IgD-negative memory B cell (primary cell): Measurements from ENCODE around the gene C19orf53. TPM values are rescaled to one million over a fixed set of nuclear protein-coding genes. Genes with fewer than 3 reads are reported as not detected.
A peak's percentile ranks its signal among the peaks of the same experiment; 100 is the strongest.

ENCODE experiments used
- H3K27ac Mint-ChIP-seq, 3 donors: one replicate each; pipeline ENCODE4 v1.8.0; 2020 to 2022; ENCODE audit warnings: mild to moderate bottlenecking in 3 of 3, mixed read lengths in 3 of 3, moderate library complexity in 1 of 3
- H3K27me3 Mint-ChIP-seq: one replicate; pipeline ENCODE4 v1.8.0; 2021; ENCODE audit warnings: mixed read lengths
- H3K36me3 Mint-ChIP-seq: one replicate; pipeline ENCODE4 v1.8.0; 2020; ENCODE audit warnings: mild to moderate bottlenecking, mixed read lengths
- H3K4me1 Mint-ChIP-seq, 3 donors: one replicate each; pipeline ENCODE4 v1.8.0; 2020 to 2022; ENCODE audit warnings: mixed read lengths in 3 of 3, mild to moderate bottlenecking in 1 of 3
- H3K4me3 Mint-ChIP-seq, 4 donors: one replicate each; pipeline ENCODE4 v1.8.0; 2020 to 2022; ENCODE audit warnings: mild to moderate bottlenecking in 4 of 4, mixed read lengths in 4 of 4, moderate library complexity in 3 of 4
- H3K9me3 Mint-ChIP-seq, 3 donors: one replicate each; pipeline ENCODE4 v1.8.0; 2020 to 2021; ENCODE audit warnings: mixed read lengths in 3 of 3, mild to moderate bottlenecking in 1 of 3
- polyA plus RNA-seq: library from polyadenylated mRNA; unstranded; fragments of 300-500 nt; fragmentation: Illumina TruSeq; gene quantifications from one replicate; pipeline ENCODE4 v1.2.3, GENCODE V29; 2021

Gene C19orf53
- polyA plus RNA-seq, 1 donor from 2014 or later = 208 TPM

- Mint-ChIP-seq H3K27me3 (no peaks in the 10 kb centered on the region), H3K36me3 (peaks cover 4% of the 10 kb centered on the region), H3K27ac (no peak overlapping the region), H3K9me3 (no peaks in the 10 kb centered on the region), H3K4me1 (no peaks in the 10 kb centered on the region), H3K4me3 (no peak overlapping the region)
These were observed 45.0 kb downstream of the C19orf53 start for GRCh38 chr19:13819238-13819637.

- no peaks in the 10 kb centered on the region for H3K27me3 Mint-ChIP-seq
These were observed 47.0 kb downstream of the C19orf53 start for GRCh38 chr19:13821292-13821691.

GRCh38 chr19:13823256-13823655 lies 49.0 kb downstream of the C19orf53 start:
- Mint-ChIP-seq H3K4me1 (no peaks in the 10 kb centered on the region), H3K27ac (peak overlapping the region in 1 of 3 donors; percentile 77), H3K4me3 (no peak overlapping the region), H3K36me3 (peaks cover 5% of the 10 kb centered on the region), H3K9me3 (no peaks in the 10 kb centered on the region), H3K27me3 (no peaks in the 10 kb centered on the region)

More at GRCh38 chr19:13821292-13821691, 47.0 kb downstream of the C19orf53 start:
- H3K27ac Mint-ChIP-seq = no peak overlapping the region
- no peaks in the 10 kb centered on the region for H3K4me1 Mint-ChIP-seq
- no peak overlapping the region for H3K4me3 Mint-ChIP-seq
- H3K9me3 Mint-ChIP-seq = no peaks in the 10 kb centered on the region
- H3K36me3 Mint-ChIP-seq = peaks cover 7% of the 10 kb centered on the region

- Mint-ChIP-seq H3K27me3 (no peaks in the 10 kb centered on the region), H3K36me3 (peaks cover 4% of the 10 kb centered on the region), H3K9me3 (no peaks in the 10 kb centered on the region), H3K27ac (peak overlapping the region in 1 of 3 donors; percentile 77), H3K4me1 (no peaks in the 10 kb centered on the region), H3K4me3 (no peak overlapping the region)
These were observed 49.6 kb downstream of the C19orf53 start for GRCh38 chr19:13823901-13824300.

GRCh38 chr19:13824703-13825102 lies 50.4 kb downstream of the C19orf53 start:
- Mint-ChIP-seq H3K4me1 (no peaks in the 10 kb centered on the region), H3K9me3 (no peaks in the 10 kb centered on the region), H3K27me3 (no peaks in the 10 kb centered on the region), H3K4me3 (no peak overlapping the region), H3K27ac (no peak overlapping the region), H3K36me3 (peaks cover 4% of the 10 kb centered on the region)

- Mint-ChIP-seq H3K36me3 (peaks cover 4% of the 10 kb centered on the region), H3K4me1 (no peaks in the 10 kb centered on the region), H3K27me3 (no peaks in the 10 kb centered on the region), H3K27ac (no peak overlapping the region), H3K4me3 (peak overlapping the region in 1 of 4 donors; percentile 43), H3K9me3 (no peaks in the 10 kb centered on the region)
These were observed 51.5 kb downstream of the C19orf53 start for GRCh38 chr19:13825489-13826441.

- H3K36me3 Mint-ChIP-seq = peaks cover 4% of the 10 kb centered on the region
- H3K27ac Mint-ChIP-seq = no peak overlapping the region
- no peaks in the 10 kb centered on the region for H3K9me3 Mint-ChIP-seq
- no peaks in the 10 kb centered on the region for H3K27me3 Mint-ChIP-seq
- H3K4me1 Mint-ChIP-seq = no peaks in the 10 kb centered on the region
- no peak overlapping the region for H3K4me3 Mint-ChIP-seq
These were observed 52.5 kb downstream of the C19orf53 start for GRCh38 chr19:13826652-13827235.

- no peaks in the 10 kb centered on the region for H3K9me3 Mint-ChIP-seq
- no peaks in the 10 kb centered on the region for H3K4me1 Mint-ChIP-seq
- peak overlapping the region in 2 of 3 donors; percentile 12 to 32 for H3K27ac Mint-ChIP-seq
- no peaks in the 10 kb centered on the region for H3K27me3 Mint-ChIP-seq
- peak overlapping the region in 2 of 4 donors; percentile 3 to 5 for H3K4me3 Mint-ChIP-seq
- peaks cover 4% of the 10 kb centered on the region for H3K36me3 Mint-ChIP-seq
These were observed 53.4 kb downstream of the C19orf53 start for GRCh38 chr19:13827656-13828055.

Other genes with a start within 250 kb of the C19orf53 start
- 17.6 TPM for gene MRI1, start 9.9 kb upstream of the C19orf53 start, polyA plus RNA-seq
- gene ZSWIM4, start 21.0 kb downstream of the C19orf53 start, polyA plus RNA-seq = 1.2 TPM
- gene NANOS3, start 102.7 kb downstream of the C19orf53 start, polyA plus RNA-seq = not detected
- not detected for gene BRME1, start 131.7 kb downstream of the C19orf53 start, polyA plus RNA-seq
- gene CC2D1A, start 131.7 kb downstream of the C19orf53 start, polyA plus RNA-seq = 15.5 TPM
- gene PODNL1, start 164.0 kb downstream of the C19orf53 start, polyA plus RNA-seq = not detected
- gene DCAF15, start 178.1 kb downstream of the C19orf53 start, polyA plus RNA-seq = 5.7 TPM
- 3.7 TPM for gene RFX1, start 231.9 kb downstream of the C19orf53 start, polyA plus RNA-seq